Ectodermal cell (in vitro differentiated cells): Measurements from ENCODE around the gene MCTP1.
"Not testable (repeated sequence)": the region's sequence is repeated elsewhere in the genome, so short reads cannot be mapped to it uniquely, and the experiment has no call there.

ENCODE experiments used
- H3K27ac ChIP-seq: 2 replicates; pipeline ENCODE4 v1.7.0; 2013; ENCODE audit warnings: mild to moderate bottlenecking, low read depth, low read length; ENCODE audit not compliant: insufficient read depth, poor library complexity, severe bottlenecking
- H3K27me3 ChIP-seq: 2 replicates; pipeline ENCODE4 v1.7.0; 2013; ENCODE audit warnings: mild to moderate bottlenecking, low read length; ENCODE audit not compliant: insufficient read depth, control insufficient read depth, poor library complexity, severe bottlenecking
- H3K36me3 ChIP-seq: one replicate; pipeline ENCODE4 v1.7.0; 2013; ENCODE audit warnings: low read length; ENCODE audit not compliant: control insufficient read depth, insufficient read depth
- H3K4me1 ChIP-seq: one replicate; pipeline ENCODE4 v1.7.0; 2013; ENCODE audit warnings: low read length; ENCODE audit not compliant: control insufficient read depth, insufficient read depth
- H3K4me3 ChIP-seq: 2 replicates; pipeline ENCODE4 v1.7.0; 2013; ENCODE audit warnings: low read depth, low read length, control low read depth; ENCODE audit not compliant: insufficient read depth
- H3K9me3 ChIP-seq: 2 replicates; pipeline ENCODE4 v1.7.0; 2013; ENCODE audit warnings: mild to moderate bottlenecking, low read length, moderate library complexity; ENCODE audit not compliant: control insufficient read depth
- WGBS, 2 experiments: methylation state at CpG; one replicate each; pipeline ENCODE4 v1.1.7; 2013; ENCODE audit warnings: missing lambda C conversion rate in 2 of 2; 5-methylcytosine and 5-hydroxymethylcytosine counted together

The MCTP1 gene

DNA sequence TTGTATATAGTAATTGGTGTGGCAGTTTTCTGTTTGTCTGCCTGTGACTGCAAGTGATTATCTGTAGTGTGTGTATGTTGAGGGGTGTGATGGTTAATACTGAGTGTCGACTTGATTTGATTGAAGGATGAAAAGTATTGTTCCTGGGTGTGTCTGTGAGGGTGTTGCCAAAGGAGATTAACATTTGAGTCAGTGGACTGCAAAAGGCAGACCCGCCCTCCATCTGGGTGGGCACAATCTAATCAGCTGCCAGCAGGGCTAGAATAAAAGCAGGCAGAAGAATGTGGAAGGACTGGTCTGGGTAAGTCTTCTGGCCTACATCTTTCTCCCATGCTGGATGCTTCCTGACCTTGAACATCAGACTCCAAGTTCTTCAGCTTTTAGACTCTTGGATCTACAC lies 290.4 kb downstream of the MCTP1 start:
- H3K27me3 ChIP-seq, H3K4me1 ChIP-seq, H3K36me3 ChIP-seq, H3K9me3 ChIP-seq, H3K4me3 ChIP-seq, H3K27ac ChIP-seq: not testable (repeated sequence)
- WGBS, 2 experiments, result 85 to 89% methylated on average over 2 of the region's 2 CpGs

DNA sequence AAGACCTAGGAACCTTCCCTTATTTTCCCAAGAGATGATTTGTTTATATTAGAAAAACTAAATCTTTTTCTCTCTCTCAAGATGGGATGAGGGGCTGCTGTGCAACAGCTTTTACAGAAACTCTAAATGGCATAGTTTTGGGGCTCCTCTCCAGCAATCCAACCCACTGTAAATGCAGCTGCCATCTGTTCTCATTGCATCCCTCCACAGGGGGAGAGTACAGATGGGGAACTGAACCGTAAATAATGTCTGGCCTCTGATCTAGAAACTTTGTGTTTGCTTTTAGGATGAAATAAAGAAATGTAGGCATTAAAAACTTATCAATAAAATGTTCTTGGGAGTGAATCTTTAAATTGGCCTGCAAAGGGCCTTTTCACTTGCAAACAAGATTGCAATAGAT lies 291.4 kb downstream of the MCTP1 start:
- Histone ChIP-seq H3K27ac (no peak overlapping the region), H3K9me3 (no peaks in the 10 kb centered on the region), H3K4me3 (no peak overlapping the region), H3K36me3 (no peaks in the 10 kb centered on the region), H3K4me1 (no peaks in the 10 kb centered on the region), H3K27me3 (no peaks in the 10 kb centered on the region)
- WGBS, 2 experiments, result 81 to 90% methylated on average over 1 of the region's 1 CpG

DNA sequence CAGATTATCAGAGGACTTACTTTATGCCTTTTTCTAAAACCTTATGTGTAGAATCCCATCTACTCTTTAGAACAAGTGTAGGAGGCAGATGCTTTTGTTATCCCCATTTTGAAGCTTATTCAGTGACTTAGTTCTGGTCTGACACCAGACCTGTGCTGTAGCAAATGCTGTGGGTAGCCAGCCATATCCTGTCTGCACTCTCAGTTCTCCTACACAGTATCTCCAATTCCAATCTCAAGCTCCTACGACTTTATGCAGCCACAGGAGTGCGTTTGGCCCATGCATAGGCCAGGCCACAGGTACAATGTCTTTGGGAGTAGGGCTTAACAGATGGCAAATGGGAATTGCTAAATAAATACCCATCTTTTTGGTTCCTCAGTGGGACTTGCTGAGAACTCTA lies 292.6 kb downstream of the MCTP1 start:
- H3K4me1 ChIP-seq, result no peaks in the 10 kb centered on the region
- 94 to 100% methylated on average over 2 of the region's 2 CpGs for WGBS, 2 experiments
- no peak overlapping the region for H3K4me3 ChIP-seq
- H3K9me3 ChIP-seq, result no peaks in the 10 kb centered on the region
- H3K36me3 ChIP-seq, result no peaks in the 10 kb centered on the region
- H3K27me3 ChIP-seq, result no peaks in the 10 kb centered on the region
- H3K27ac ChIP-seq, result no peak overlapping the region

DNA sequence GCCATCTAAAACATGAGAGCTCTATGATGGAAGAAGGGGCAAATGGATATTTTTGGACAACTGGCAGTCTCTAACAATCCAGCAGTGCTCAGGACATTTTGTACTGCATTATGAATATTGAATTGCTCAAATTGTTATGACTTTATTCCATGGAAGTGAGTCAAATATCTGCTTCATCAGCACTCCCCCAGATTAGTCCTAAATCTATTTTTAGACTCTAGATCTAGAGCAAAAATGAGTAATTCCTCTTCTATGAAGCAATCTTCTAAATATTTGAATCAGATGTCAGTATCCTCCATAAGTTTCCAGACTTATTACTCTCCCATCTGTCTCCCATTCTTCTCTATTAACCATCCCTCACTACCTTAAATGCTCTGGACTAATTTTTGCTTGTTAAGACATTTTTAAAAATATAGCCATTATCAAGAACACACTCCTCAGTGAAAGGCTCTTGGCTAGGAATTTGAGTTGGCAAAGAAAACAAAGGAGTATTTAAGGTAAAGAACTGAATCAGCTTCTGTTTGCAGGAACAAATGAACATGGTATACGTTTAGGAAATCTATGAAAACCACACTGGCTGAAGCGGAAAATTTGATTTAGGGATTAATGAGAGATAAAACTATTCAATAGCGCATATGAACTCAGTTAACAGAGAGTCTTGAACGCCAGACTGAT lies 300.9 kb downstream of the MCTP1 start:
- H3K36me3 ChIP-seq, result no peaks in the 10 kb centered on the region
- H3K27me3 ChIP-seq, result no peaks in the 10 kb centered on the region
- H3K27ac ChIP-seq, result no peak overlapping the region
- no peaks in the 10 kb centered on the region for H3K4me1 ChIP-seq
- H3K9me3 ChIP-seq, result no peaks in the 10 kb centered on the region
- 64 to 73% methylated on average over 3 to 4 of the region's 4 CpGs for WGBS, 2 experiments
- no peak overlapping the region for H3K4me3 ChIP-seq

DNA sequence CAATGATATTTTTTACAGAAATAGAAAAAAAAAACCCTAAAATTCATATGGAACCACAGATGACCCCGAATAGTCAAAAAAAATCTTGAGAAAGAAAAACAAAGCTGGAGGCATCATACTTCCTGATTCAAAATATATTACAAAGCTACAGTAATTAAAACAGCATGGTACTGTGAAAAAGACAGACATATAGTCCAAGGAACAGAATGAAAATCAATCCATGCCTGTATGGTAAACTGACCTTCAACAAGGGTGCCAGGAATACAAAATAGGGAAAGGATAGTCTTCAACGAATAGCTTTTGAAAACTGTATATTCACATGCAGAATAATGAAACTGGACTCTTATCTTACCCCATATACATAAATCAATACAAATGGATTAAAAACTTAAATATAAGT lies 307.5 kb downstream of the MCTP1 start:
- H3K4me1 ChIP-seq, result no peaks in the 10 kb centered on the region
- no peak overlapping the region for H3K27ac ChIP-seq
- WGBS, 2 experiments, result 0% methylated on average over 2 of the region's 2 CpGs; no CpG with 5 or more reads in 1 of the 2 experiments
- H3K9me3 ChIP-seq, result no peaks in the 10 kb centered on the region
- H3K4me3 ChIP-seq, result no peak overlapping the region
- no peaks in the 10 kb centered on the region for H3K36me3 ChIP-seq
- H3K27me3 ChIP-seq, result no peaks in the 10 kb centered on the region

DNA sequence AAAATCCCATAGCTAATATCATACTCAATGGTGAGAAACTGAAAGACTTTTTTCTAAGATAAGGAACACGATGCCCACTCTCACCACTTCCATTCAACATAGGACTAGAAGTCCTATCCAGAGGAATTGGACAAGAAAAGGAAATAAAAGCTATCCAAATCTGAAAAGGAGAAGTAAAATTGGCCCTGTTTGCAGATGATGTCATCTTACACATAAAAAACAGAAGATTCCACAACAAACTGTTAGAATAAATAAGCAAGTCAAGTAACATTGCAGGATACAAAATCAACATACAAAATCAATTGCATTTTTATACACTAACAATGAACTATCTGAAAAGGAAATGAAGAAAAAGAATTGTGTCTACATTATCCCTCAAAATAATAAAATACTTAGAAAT lies 308.0 kb downstream of the MCTP1 start:
- Histone ChIP-seq H3K4me1 (no peaks in the 10 kb centered on the region), H3K36me3 (no peaks in the 10 kb centered on the region), H3K27ac (no peak overlapping the region), H3K9me3 (no peaks in the 10 kb centered on the region), H3K27me3 (no peaks in the 10 kb centered on the region), H3K4me3 (no peak overlapping the region)
- whole genome bisulfite sequencing, 2 experiments, result 67 to 92% methylated on average over 1 of the region's 1 CpG

DNA sequence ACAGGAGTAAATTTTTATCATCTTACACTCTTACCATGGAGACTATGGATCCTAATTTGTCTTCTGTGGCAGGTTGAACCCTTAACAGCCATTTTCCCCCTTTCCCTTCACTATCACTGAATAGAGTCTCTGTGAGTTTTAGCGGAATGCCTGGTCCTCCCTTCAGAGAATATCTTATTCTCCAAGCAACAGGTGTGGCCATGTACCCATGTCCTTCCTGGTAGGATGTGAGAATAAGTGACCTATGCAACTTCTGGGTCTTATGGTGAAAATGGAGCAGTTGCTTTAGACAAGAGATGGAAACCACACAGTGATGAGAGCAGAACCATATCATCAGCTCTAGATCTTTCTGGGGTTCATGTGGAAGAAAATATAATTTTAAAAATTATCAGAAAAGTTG lies 312.6 kb downstream of the MCTP1 start:
- H3K4me3 ChIP-seq, result no peak overlapping the region
- H3K9me3 ChIP-seq, result no peaks in the 10 kb centered on the region
- H3K36me3 ChIP-seq, result no peaks in the 10 kb centered on the region
- WGBS, 2 experiments, result 92 to 100% methylated on average over 1 of the region's 1 CpG
- no peak overlapping the region for H3K27ac ChIP-seq
- no peaks in the 10 kb centered on the region for H3K27me3 ChIP-seq
- no peaks in the 10 kb centered on the region for H3K4me1 ChIP-seq

DNA sequence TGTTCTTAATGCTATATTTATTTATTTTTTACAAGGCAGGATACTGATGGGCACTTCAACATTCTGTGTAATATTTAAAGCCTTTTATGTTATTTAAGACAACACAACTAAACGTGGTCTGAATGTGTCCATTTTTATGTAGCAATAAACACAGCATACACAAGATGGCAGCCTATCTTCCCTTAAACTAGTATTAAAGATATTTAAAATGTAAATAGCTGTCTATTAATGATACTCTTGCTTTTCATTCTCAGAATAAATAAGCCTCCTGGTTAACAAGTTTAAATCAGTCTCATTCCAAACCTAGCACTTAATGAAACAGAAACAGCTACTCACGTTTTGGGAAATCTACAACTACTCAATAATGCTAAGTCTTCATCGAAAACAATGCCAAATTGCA lies 315.7 kb downstream of the MCTP1 start:
- Histone ChIP-seq H3K27ac (no peak overlapping the region), H3K36me3 (no peaks in the 10 kb centered on the region), H3K4me1 (no peaks in the 10 kb centered on the region), H3K4me3 (no peak overlapping the region), H3K27me3 (no peaks in the 10 kb centered on the region), H3K9me3 (no peaks in the 10 kb centered on the region)
- 41 to 80% methylated on average over 1 to 2 of the region's 3 CpGs for WGBS, 2 experiments

DNA sequence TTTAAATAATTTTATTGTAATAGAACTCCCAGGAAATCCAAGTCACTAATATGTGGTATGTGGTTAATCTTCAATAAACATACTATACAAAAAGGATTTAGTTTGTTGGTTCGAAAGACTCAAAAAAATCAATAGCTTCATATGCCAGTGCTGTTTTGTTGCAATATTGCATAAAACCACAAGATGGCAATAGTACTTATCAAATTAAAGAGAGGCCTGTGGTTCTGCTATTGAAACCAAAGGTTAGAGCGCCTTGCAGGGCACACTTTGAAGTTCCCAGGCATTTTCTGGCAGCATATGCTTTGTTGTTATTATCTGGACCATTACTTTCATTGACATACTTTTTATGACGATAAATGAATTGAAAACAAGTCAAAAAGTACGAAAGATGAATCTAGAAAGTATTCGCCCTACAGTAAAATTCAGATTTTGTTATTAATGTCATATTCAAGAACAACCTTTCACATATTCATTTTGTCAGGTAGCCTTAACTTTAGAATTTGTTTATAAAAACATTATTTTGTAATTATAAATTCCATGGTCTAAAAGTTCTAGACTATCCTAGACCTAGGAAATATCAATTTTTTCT lies 316.3 kb downstream of the MCTP1 start:
- no peaks in the 10 kb centered on the region for H3K9me3 ChIP-seq
- WGBS, 2 experiments, result 14 to 38% methylated on average over 1 to 4 of the region's 5 CpGs
- no peak overlapping the region for H3K4me3 ChIP-seq
- no peaks in the 10 kb centered on the region for H3K4me1 ChIP-seq
- H3K27ac ChIP-seq, result no peak overlapping the region
- H3K36me3 ChIP-seq, result no peaks in the 10 kb centered on the region
- H3K27me3 ChIP-seq, result no peaks in the 10 kb centered on the region

DNA sequence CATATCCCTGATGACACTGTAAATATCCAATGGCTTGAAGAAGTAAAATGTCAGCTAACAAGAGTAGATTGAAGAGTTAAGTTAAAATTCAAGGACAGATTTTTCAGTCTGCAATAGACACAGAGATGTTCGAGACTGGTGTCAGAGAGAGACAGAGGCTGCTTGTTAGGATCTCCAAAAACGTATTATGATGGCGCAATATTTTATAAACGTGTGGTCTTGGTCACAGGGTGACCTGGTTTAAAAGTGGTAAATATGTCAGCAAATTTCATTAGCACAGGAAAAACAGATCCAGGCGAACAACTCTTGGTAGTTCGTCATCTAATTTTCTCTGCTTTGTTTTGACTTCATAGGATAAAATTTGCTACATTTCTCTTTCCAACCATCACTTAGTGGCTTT lies 317.4 kb downstream of the MCTP1 start:
- Histone ChIP-seq H3K27ac (no peak overlapping the region), H3K4me1 (no peaks in the 10 kb centered on the region), H3K36me3 (no peaks in the 10 kb centered on the region), H3K4me3 (no peak overlapping the region), H3K9me3 (no peaks in the 10 kb centered on the region), H3K27me3 (no peaks in the 10 kb centered on the region)
- 95% methylated on average over 6 of the region's 6 CpGs for WGBS, 2 experiments
